OCI-LY3 (cell line): ENCODE measurements around the gene PODXL.

ENCODE experiments used
- EZH2phosphoT487 ChIP-seq: fragments of 200-600 bp; shearing (Covaris generic); IDR thresholded peaks from 2 replicates; pipeline ENCODE4 v1.6.1; 2018; ENCODE audit warnings: antibody characterized with exemption, mixed run types, low read depth
- TF ChIP-seq, protein P1 (sequence below): fragments of 200-600, 300-600 bp; sonication (generic); IDR thresholded peaks from 2 replicates; pipeline ENCODE4 v1.5.1; 2014; ENCODE audit warnings: antibody characterized with exemption, low read length, low read depth

DNA sequence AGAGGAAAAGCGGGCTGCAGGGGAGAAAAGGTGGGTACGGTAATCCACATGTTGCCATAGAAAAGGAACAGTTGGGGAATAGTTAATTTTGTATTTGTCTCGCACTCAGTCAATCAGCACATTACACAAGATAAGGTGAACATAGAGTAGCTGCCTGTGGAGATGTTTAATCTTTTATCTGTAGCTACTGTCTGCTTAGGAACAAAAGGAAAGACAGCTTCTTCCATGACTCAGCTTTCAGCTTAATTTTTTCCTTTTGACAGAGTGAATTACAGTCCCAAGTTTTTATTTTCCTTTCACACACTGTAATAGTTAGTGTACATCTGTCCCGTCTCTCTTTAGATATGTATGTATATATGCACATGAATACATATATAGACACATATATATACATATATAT lies 39.3 kb upstream of the PODXL start:
- TF ChIP-seq, protein P1, sequence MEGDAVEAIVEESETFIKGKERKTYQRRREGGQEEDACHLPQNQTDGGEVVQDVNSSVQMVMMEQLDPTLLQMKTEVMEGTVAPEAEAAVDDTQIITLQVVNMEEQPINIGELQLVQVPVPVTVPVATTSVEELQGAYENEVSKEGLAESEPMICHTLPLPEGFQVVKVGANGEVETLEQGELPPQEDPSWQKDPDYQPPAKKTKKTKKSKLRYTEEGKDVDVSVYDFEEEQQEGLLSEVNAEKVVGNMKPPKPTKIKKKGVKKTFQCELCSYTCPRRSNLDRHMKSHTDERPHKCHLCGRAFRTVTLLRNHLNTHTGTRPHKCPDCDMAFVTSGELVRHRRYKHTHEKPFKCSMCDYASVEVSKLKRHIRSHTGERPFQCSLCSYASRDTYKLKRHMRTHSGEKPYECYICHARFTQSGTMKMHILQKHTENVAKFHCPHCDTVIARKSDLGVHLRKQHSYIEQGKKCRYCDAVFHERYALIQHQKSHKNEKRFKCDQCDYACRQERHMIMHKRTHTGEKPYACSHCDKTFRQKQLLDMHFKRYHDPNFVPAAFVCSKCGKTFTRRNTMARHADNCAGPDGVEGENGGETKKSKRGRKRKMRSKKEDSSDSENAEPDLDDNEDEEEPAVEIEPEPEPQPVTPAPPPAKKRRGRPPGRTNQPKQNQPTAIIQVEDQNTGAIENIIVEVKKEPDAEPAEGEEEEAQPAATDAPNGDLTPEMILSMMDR: no peak
- no peak for TF ChIP-seq EZH2phosphoT487
